GM19395 (cell line): ENCODE results near the gene FCHSD2.
"Not testable (repeated sequence)": the region's sequence is repeated elsewhere in the genome, so short reads cannot be mapped to it uniquely, and the experiment has no call there.

Experiments used
- ATAC-seq: cut with Tn5 transposase; IDR thresholded peaks from one replicate; pipeline ENCODE4 v1.9.1; 2021; ENCODE audit warnings: mild to moderate bottlenecking, moderate library complexity; ENCODE audit not compliant: unreplicated experiment

FCHSD2 gene

GRCh38 chr11:73126804-73127480 lies 15.2 kb downstream of the FCHSD2 start:
- ATAC-seq: no peak

GRCh38 chr11:73124800-73125199 lies 17.3 kb downstream of the FCHSD2 start:
- ATAC-seq: no peak

GRCh38 chr11:73123892-73124291 lies 18.2 kb downstream of the FCHSD2 start:
- ATAC-seq: not testable (repeated sequence)

GRCh38 chr11:73121692-73122091 lies 20.4 kb downstream of the FCHSD2 start:
- ATAC-seq: no peak

GRCh38 chr11:73117071-73117470 lies 25.0 kb downstream of the FCHSD2 start:
- ATAC-seq: no peak

- ATAC-seq: no peak
Measured at GRCh38 chr11:73116636-73117035, 25.5 kb downstream of the FCHSD2 start.

- no peak for ATAC-seq
Measured at GRCh38 chr11:73114835-73115220, 27.3 kb downstream of the FCHSD2 start.

GRCh38 chr11:73114110-73114834 lies 27.8 kb downstream of the FCHSD2 start:
- ATAC-seq: no peak

- no peak for ATAC-seq
Measured at GRCh38 chr11:73113426-73113825, 28.7 kb downstream of the FCHSD2 start.

- ATAC-seq: no peak
Measured at GRCh38 chr11:73107597-73107996, 34.5 kb downstream of the FCHSD2 start.

GRCh38 chr11:73106347-73106746 lies 35.8 kb downstream of the FCHSD2 start:
- no peak for ATAC-seq

GRCh38 chr11:73100578-73100977 lies 41.5 kb downstream of the FCHSD2 start:
- no peak for ATAC-seq

- no peak for ATAC-seq
Measured at GRCh38 chr11:73099512-73100266, 42.4 kb downstream of the FCHSD2 start.

GRCh38 chr11:73095613-73096012 lies 46.5 kb downstream of the FCHSD2 start:
- no peak for ATAC-seq

GRCh38 chr11:73091521-73092305 lies 50.4 kb downstream of the FCHSD2 start:
- ATAC-seq: no peak

- peak; percentile 67 for ATAC-seq
Measured at GRCh38 chr11:73087730-73088129, 54.4 kb downstream of the FCHSD2 start.

GRCh38 chr11:73085189-73085875 lies 56.8 kb downstream of the FCHSD2 start:
- ATAC-seq: no peak

GRCh38 chr11:73078631-73079030 lies 63.5 kb downstream of the FCHSD2 start:
- ATAC-seq: no peak

- ATAC-seq: no peak
Measured at GRCh38 chr11:73077454-73077853, 64.7 kb downstream of the FCHSD2 start.

GRCh38 chr11:73074319-73074718 lies 67.8 kb downstream of the FCHSD2 start:
- ATAC-seq: no peak
